Frontal cortex (tissue), 4 donors: Measurements from ENCODE around the gene GRM8. TPM values are rescaled to one million over a fixed set of nuclear protein-coding genes. Genes with fewer than 3 reads are reported as not detected.

Source experiments
- DNase-seq, 2 donors: peaks; one replicate each; pipeline ENCODE4 v3.0.0; 2012; ENCODE audit warnings: low spot score in 2 of 2
- FAIRE-seq: peaks from 2 replicates; lab custom pipeline; 2012; peaks lifted over from hg19 to GRCh38; lab: Jason Lieb, UNC
- total RNA-seq: library from RNA; depleted of rRNA; stranded (reverse); fragments of >200 nt; gene quantifications from one replicate; pipeline ENCODE4 v1.2.3, GENCODE V29; 2014
- donor health status: control.
- donor health status: control.
- donor health status: control.

GRM8 gene
- total RNA-seq, 1 donor from 2014 or later, result 2.9 TPM

DNA sequence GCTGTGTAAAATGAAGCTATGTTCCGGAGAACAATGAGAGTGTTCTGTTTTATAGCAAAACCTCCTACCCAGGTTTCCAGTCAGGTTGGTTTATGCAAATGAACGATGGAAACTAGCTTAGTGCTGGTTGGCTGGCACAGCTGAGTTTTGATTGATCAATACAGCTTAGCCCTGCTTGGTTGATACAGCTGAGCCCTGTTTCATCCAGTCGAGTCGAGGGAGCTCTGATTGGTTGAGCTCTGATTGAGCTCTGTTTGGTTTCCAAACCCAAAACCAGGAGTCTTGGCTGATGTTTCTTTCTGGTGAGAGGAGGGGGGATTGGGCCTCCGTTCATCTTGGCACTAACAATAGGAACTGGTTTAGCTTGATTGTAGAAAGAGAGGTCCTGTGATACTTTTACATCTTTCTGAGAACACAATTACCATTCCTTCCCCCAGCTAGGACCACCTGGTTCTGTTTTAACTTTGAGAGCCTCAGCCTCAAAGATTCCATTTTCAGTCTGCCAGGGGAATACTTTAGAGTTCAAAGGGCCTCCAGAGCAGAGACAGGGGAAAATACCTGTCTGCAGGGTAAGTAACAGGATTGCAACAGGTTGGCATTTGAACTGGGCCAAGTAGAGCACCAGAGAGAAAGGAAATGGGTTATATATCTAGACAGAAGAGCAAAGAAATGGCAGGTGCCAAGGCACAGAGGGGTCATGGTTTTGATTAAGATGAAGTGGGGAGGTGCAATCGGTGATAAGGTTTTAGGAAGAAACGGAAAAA lies 210.9 kb downstream of the GRM8 start:
- no peak for DNase-seq

DNA sequence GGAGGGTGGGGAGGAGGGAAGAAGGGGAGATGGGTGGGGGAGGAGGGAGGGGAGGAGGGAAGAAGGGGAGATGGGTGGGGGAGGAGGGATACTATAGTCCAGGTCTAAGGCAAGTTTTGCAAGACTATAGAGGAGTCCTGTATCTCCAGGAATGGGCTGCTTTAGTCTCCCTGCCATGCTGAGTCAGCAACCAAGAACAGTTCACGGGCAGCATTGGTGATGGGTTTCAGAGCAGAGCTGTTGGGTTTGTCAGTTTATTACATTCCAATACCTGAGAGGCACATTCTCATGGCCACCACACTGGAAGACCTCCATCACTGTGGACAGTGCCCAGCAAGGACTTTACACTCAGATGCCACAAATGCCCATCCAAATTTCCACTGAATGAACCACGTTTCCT lies 212.7 kb downstream of the GRM8 start:
- FAIRE-seq (no peak), DNase-seq (no peak)

More for the DNA sequence above, 210.9 kb downstream of the GRM8 start:
- FAIRE-seq, result no peak

DNA sequence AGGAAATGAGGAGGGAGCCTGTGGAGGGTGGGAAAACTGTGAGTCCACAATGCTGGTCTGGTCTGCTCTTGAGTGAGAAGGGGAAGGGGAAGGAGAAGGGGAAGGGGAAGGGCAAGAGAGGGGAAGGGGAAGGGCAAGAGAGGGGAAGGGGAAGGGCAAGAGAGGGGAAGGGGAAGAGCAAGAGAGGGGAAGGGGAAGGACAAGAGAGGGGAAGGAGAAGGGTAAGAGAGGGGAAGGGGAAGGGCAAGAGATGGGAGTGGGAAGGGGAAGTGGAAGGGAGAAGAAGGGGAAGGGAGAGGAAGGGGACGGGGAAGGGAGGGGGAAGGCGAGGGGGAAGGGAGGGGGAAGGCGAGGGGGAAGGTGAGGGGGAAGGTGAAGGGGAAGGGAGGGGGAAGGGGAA lies 213.2 kb downstream of the GRM8 start:
- no peak for FAIRE-seq
- DNase-seq, result no peak

DNA sequence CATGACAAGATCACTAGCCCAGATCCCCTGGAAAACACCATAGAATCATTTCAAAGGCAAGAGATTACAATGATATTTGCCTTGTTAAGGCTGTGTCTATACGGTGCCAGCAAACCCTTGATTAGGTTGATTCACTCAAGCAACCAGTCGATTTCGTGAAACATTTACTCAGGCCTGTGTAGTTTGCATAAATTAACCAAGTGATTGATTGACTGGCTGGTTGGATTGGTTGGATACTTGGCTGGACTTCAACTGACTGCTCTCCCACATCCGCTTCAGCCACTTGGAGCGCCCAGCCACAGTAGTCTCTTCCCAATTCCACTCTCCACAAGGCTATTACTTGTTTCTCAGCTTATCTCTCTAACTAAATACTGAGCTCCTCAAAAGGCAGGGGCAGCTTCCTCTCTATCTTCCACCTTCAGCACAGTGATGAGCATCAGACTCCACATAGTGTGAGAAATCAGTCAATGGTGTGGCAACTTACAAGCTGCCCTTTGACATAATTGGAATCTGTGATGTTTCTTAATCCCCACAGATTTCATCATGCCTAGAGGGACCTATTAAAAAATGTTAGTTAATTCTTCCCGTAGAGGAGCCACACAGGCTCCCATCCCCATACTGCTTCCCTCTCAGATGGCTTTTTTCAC lies 217.4 kb downstream of the GRM8 start:
- FAIRE-seq, result no peak
- DNase-seq, result no peak

DNA sequence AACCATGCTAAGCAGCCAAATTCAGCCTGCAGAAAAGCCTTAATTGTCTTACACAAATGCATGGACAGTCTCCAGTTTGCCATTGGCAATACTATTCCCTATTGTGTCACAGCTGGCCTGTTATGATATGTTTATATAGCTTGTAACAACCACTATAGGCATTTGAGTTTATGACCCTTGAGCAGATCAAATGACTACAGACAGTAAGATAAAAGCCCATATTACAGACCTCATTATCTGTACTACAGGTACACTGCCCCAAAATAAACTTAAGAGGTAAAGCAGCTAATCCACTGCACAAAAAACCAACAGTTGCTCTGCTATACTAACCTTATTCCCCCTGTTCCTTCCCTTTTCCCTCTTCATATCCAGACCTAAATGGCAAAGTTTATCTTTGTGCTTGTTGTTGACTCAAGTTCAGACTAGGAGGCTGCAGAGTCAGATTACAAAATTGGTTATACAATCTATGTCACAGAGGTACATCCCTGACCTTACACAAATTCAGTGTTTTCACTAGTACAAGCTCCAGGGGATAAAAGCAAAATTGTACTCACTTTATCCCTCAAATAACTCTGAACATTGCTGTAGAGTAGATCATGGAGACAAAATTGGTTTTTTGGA lies 218.4 kb downstream of the GRM8 start:
- no peak for DNase-seq
- FAIRE-seq, result no peak

DNA sequence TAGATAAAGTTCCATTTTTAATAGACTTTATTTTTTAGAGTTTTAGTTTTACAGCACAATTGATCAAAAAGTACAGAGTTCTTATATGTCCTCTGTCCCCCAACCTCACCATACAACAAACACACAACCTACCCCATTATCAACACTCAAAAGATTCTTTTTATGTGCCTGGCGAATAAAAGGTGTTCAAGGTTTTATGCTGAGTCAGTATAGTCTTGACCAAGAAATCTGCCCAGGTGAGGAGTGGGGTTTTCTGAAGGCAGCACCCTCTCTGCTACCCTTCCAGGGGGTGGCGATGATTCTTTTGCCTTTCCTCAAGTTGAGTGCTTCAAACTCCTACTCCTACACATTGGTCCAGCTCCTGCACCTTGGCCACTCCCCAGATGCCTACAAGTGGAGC lies 222.9 kb downstream of the GRM8 start:
- FAIRE-seq (no peak), DNase-seq (no peak)

DNA sequence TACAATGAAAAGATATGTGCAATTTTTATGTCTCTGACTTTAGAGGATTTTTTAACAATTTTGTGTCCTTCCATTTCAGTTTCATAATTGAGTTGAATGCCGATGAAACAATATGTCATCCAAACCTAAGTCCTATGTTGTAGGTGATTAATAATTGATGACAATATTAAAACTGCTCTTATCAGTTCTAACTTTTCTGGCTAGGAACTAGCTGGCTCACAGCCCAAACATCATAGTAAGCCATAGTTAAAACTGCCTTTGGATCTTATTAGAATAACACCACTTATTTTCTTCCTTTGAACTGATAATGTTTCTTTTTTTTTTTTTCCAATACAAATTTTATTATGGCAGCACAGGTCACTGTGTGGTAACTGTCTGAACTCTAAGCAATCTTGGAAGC lies 230.9 kb downstream of the GRM8 start:
- no peak for FAIRE-seq
- DNase-seq, result no peak

DNA sequence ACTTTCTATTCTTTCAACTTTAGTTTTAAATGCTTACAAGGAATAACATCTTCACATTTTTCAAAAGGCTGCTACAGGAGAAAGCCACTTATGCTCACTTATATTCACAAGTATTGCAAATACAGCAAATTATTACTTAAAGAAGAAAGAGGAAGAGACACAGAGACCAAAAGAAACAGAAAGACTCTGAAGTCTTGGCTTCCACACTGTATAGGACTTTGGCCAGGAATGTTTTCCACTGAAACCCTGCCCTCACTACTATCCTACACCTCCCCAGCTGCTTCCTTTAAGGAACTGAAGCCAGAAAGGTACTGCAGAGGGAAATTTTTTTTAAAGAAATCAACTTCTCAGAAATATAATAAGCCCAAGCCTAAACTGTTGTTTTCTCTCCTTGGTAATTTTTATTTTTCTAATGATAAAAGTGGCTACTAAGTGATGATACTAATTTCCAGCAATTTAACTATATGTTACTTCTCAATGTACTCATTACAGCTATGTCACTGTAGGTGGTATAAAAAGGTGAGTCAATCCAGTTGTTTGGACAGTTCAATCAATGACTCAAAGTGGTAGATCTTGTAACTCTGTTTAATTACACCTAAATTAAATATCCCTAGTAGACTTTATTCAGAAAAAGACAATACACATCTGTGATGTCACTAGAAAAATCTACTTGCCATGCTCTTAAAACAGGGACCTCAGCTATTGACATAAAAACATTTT lies 231.6 kb downstream of the GRM8 start:
- DNase-seq, result no peak
- FAIRE-seq, result no peak

DNA sequence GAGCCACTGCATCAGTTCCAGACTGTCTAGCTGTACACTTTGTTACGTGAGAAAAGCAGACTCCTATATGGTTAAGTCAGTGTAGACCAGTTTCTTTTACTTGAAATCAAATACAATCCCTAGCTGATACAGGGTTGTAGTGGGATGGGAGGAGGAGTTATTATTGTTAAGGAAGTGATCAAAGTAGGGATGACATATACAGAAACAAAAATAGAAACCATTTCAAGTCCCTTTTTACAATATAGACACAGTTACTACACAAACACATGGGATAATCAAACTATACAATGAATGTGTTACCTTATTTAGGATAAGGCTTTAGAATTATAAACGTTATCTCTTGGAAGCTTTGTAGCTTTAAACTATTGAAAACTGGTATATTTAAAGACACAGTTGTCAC lies 233.9 kb downstream of the GRM8 start:
- DNase-seq (no peak), FAIRE-seq (no peak)

DNA sequence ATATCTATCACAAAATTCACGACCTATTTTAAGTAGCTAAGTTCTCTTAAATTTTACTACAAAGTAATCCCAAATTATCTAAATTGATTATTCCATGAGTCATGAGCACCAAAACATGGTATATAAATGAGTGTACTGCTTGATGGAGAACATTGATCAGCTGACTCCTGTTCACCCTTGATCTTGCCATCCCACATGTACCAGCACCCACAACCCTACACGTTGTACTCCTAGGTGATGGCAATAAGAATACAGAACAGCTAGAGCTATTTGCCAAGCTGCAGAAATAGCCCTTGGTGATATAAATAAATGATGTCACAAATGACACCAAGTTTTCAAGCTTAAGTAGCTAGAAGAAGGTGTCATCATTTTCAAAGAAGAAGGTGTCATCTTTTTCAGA lies 235.5 kb downstream of the GRM8 start:
- DNase-seq (no peak), FAIRE-seq (no peak)

DNA sequence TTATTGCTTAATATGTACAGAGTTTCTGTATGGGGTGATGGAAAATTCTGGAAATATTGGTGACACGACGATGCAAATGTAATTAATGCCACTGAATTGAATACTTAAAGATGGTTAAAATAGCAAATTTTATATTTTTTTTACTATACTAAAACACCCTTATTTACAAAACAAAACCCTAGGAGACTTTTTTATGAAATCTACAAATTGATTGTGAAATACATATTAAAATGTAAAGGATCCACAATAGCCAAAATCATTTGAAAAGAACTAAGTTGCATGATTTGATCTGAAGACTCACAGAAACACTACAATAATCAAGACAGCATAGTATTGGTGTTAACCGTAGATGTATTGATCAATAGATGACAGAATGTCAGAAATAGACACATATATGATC lies 252.0 kb downstream of the GRM8 start:
- no peak for FAIRE-seq

DNA sequence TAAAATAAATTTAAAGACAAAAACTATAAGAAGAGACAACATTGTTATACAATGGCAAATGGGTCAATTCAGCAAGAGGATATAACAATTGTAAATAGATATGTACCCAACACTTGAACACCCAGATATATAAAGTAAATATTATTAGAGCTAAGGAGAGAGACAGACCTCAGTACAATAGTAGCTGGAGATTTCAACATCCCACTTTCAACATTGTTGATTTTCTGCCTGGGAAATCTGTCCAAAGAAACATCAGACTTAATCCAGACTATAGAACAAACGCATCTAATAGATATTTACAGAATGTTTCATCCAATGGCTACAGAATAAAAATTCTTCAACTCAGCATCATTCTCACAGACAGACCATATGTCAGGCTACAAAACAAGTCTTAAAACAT lies 256.1 kb downstream of the GRM8 start:
- FAIRE-seq, result no peak
- DNase-seq, result no peak

More for the DNA sequence above, 252.0 kb downstream of the GRM8 start:
- no peak for DNase-seq

DNA sequence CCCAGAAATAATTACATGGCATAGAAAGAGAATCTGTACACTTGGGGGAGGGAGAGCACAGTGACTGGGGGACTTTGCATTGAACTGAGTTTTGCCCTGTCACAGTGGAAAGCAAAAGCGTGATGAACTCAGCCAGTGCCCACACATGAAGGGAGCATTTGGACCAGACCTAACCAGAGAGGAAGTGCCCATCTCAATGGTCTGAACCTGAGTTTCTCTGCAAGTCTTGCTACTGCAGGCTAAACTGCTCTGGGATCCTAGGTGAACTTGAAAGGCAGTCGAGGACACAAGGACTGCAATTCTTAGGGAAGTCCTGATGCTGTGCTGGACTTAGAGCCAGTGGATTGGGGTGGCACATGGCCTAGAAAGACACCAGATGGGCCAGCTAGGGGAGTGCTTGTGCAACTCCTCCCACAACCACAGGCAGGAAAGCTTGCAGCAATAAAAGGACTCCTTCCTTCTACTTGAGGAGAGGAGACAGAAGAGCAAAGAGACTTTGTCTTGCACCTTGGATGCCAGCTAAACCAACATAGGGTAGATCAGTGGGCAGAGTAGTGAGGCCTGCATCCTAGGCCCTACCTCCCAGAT lies 259.0 kb downstream of the GRM8 start:
- FAIRE-seq, result no peak
- no peak for DNase-seq

DNA sequence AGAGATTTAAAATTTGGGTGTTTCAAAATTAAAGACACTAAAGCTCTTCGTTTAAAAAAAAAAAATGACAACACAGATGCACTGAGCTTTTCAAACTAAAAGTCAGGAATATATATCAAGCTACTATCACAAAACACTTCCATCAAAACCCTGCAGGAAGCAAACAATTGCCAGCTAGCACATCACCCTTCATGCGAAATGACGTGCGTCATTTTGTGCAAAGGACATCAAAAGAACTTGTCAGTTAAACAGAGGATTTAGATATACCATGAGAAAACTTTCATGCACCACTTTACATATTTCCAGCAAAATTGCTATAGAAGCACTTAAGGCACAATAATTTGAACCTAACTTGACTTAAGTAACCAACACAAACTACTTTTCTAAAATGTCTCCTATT lies 264.7 kb downstream of the GRM8 start:
- no peak for FAIRE-seq

DNA sequence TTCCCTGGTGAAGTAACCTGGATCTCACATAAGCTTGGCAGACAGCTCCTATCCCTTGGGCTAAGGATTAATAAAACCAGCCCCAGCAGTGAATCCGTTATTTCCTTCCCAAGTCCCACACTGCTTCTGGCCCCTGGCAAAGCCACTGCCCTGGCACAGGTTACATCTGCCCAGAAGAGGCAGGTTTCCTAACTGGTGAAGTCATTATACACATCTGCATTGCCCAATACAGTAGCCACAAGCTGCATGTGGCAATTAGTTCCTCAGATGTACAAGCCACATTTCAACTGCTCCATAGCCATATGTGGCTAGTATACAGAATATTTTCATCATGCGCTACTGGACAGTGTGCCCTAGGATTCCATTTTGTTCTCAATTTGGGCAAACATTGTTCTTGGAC lies 273.0 kb downstream of the GRM8 start:
- DNase-seq, result no peak
- FAIRE-seq, result no peak

More for the DNA sequence above, 264.7 kb downstream of the GRM8 start:
- DNase-seq, result no peak

DNA sequence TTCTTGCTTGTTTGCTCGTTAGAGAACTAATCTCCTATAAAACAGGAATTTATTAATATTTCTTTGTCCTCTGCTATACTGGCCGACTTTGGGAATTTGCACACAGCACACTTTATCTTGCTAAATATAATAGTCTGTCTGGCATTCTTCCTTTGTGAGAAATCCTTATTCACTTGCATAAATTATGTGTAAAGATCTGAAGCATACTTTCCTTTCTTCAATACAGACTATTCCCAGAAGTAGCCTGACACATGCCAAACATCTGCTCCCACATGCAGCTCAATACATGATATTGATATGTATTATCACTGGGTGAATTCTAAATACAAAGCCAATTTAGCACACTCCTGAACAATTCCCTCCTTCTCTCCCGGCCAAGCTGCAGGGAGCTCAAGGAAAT lies 273.9 kb downstream of the GRM8 start:
- no peak for DNase-seq
- FAIRE-seq, result no peak

DNA sequence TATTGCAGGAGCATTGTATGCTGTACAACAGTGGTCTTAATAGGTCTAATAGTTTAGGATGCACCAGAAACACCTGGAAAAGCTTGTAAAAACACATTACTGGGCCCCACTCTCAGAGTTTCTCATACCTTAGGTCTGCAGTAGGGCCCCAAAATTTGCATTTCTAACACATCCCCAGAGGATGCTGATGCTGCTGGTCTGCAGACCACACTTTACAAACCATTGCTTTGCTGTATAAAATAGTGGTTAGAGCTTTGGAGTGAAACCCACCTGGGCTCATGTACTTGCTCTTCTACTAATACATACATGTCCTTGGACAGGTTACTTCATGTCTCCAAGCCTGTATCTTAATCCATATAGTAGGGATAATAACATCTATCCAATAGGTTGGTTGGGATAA lies 279.7 kb downstream of the GRM8 start:
- no peak for DNase-seq
- no peak for FAIRE-seq

DNA sequence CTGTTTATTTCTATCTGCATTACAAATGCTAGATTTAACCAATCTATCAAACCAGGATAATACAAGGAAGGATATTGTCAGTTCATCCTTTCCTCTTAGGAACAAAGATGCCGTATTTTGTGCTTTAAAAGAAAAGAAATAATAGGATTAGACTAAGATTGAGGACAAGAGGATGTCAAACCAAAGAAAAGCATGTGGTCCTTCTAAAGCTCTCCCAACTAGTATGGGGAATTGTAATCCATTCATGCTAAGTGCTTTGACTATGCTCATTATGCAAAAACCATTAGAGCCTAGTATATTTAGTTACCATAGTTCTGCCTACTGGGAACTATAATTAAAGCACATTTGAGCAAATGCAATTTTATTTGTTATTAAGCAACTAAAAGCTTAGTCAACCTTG lies 280.2 kb downstream of the GRM8 start:
- no peak for FAIRE-seq
- no peak for DNase-seq

DNA sequence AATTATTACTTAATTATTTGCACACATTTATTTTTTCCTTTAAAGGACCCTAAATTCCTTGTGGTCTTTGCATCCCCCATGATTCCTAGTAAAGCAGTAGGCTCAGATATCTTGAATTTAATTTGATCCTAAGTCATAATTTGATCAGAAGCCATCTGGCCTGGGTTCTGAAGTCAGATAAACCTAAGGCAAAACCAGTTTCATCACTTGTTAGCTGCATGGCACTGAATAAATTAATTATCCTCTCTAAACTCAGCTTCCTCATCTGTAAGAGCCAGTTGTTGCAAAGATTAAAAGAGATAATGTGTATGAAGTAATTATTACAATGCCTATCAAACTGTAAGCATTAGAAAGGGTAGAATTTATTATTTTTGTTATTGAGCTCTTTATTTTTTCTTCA lies 293.1 kb downstream of the GRM8 start:
- FAIRE-seq (no peak), DNase-seq (no peak)

DNA sequence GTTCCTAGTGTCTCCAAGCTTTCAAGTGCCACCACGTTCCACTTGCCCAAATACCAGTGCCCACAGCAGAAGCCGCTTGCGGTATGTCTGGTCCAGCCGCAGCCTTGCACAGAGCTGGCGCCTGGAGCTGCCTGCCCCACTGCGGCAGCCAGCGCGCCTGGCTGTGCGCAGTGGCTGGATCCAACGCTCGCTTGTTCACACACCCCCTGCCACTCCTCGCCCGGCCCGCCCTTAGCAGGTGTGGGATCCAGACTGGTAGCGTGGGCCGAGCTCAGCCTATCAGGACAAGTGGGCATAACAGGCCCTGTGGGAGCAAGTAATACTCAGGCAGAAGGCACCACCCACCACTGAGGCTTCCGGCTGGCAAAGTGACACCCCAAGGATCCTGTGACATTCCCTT lies 294.4 kb downstream of the GRM8 start:
- FAIRE-seq (no peak), DNase-seq (no peak)
